Trophoblast cell (in vitro differentiated cells and primary cell): ENCODE measurements around the gene ZNF629.
A peak's percentile ranks its signal among the peaks of the same experiment; 100 is the strongest.

Source experiments
- DNase-seq, 2 donors: peaks; one replicate each; pipeline ENCODE4 v3.0.0-alpha.2; 2016
- H2AFZ ChIP-seq: 2 replicates; pipeline ENCODE4 v1.6.1; 2013; ENCODE audit warnings: low read length, moderate library complexity, mild to moderate bottlenecking; ENCODE audit not compliant: insufficient read depth, poor library complexity
- H2AK5ac ChIP-seq: 2 replicates; pipeline ENCODE4 v1.6.1; 2013; ENCODE audit warnings: mild to moderate bottlenecking, low read length
- H2BK120ac ChIP-seq: 2 replicates; pipeline ENCODE4 v1.6.1; 2013; ENCODE audit warnings: low read length, mild to moderate bottlenecking, moderate library complexity; ENCODE audit not compliant: insufficient read depth, poor library complexity
- H2BK12ac ChIP-seq: 2 replicates; pipeline ENCODE4 v1.6.1; 2013; ENCODE audit warnings: mild to moderate bottlenecking, low read length, moderate library complexity
- H2BK5ac ChIP-seq: 2 replicates; pipeline ENCODE4 v1.6.1; 2013; ENCODE audit warnings: low read length, low read depth, moderate library complexity, mild to moderate bottlenecking; ENCODE audit not compliant: poor library complexity
- H3K14ac ChIP-seq: 2 replicates; pipeline ENCODE4 v1.6.1; 2013; ENCODE audit warnings: mild to moderate bottlenecking, low read length
- H3K18ac ChIP-seq: 2 replicates; pipeline ENCODE4 v1.6.1; 2013; ENCODE audit warnings: mild to moderate bottlenecking, low read length
- H3K23ac ChIP-seq: 2 replicates; pipeline ENCODE4 v1.6.1; 2013; ENCODE audit warnings: low read length
- H3K27ac ChIP-seq: 2 replicates; pipeline ENCODE4 v1.5.1; 2013; ENCODE audit warnings: low read depth, mild to moderate bottlenecking, inconsistent platforms, low read length, moderate library complexity
- H3K27me3 ChIP-seq: 2 replicates; pipeline ENCODE4 v1.6.1; 2013; ENCODE audit warnings: inconsistent platforms, mild to moderate bottlenecking, low read length, moderate library complexity; ENCODE audit not compliant: insufficient read depth
- H3K36me3 ChIP-seq, 2 experiments: 1 replicate in 1 of 2; 2 replicates in 1 of 2; pipeline ENCODE4 v1.6.1; 2013; ENCODE audit warnings: low read length in 2 of 2, mild to moderate bottlenecking in 2 of 2, moderate library complexity in 1 of 2; ENCODE audit not compliant: insufficient read depth in 2 of 2, control insufficient read depth in 1 of 2
- H3K4ac ChIP-seq: 2 replicates; pipeline ENCODE4 v1.6.1; 2013; ENCODE audit warnings: low read depth, mild to moderate bottlenecking, low read length, moderate library complexity
- H3K4me1 ChIP-seq, 2 experiments: 1 replicate in 1 of 2; 2 replicates in 1 of 2; pipeline ENCODE4 v1.6.1; 2013; ENCODE audit warnings: low read length in 2 of 2, mild to moderate bottlenecking in 2 of 2, moderate library complexity in 1 of 2; ENCODE audit not compliant: insufficient read depth in 2 of 2, control insufficient read depth in 1 of 2
- H3K4me2 ChIP-seq: 2 replicates; pipeline ENCODE4 v1.6.1; 2013; ENCODE audit warnings: inconsistent platforms, mild to moderate bottlenecking, low read length, moderate library complexity
- H3K4me3 ChIP-seq: 2 replicates; pipeline ENCODE4 v1.5.1; 2013; ENCODE audit warnings: mild to moderate bottlenecking, low read depth, low read length, inconsistent platforms
- H3K79me1 ChIP-seq: one replicate; pipeline ENCODE4 v1.6.1; 2013; ENCODE audit warnings: low read length
- H3K79me2 ChIP-seq: 2 replicates; pipeline ENCODE4 v1.6.1; 2013; ENCODE audit warnings: low read length, mild to moderate bottlenecking; ENCODE audit not compliant: control insufficient read depth, insufficient read depth, poor library complexity
- H3K9ac ChIP-seq: 2 replicates; pipeline ENCODE4 v1.6.1; 2013; ENCODE audit warnings: mild to moderate bottlenecking, low read length
- H3K9me3 ChIP-seq: 2 replicates; pipeline ENCODE4 v1.6.1; 2013; ENCODE audit warnings: low read depth, mild to moderate bottlenecking, control low read depth, inconsistent platforms, low read length; ENCODE audit not compliant: insufficient read depth
- H4K12ac ChIP-seq: 2 replicates; pipeline ENCODE4 v1.6.1; 2013; ENCODE audit warnings: low read depth, mild to moderate bottlenecking, low read length, moderate library complexity
- H4K8ac ChIP-seq: 2 replicates; pipeline ENCODE4 v1.6.1; 2013; ENCODE audit warnings: low read depth, mild to moderate bottlenecking, low read length, moderate library complexity
- H4K91ac ChIP-seq: one replicate; pipeline ENCODE4 v1.6.1; 2013; ENCODE audit warnings: low read depth, mild to moderate bottlenecking, low read length, moderate library complexity
- WGBS: extraction: QIAGEN DNeasy Blood & Tissue Kit; methylation state at CpG from one replicate; pipeline ENCODE4 v1.1.7; 2013; ENCODE audit warnings: missing lambda C conversion rate; ENCODE audit not compliant: insufficient read length, insufficient coverage; ENCODE audit errors: extremely low coverage; 5-methylcytosine and 5-hydroxymethylcytosine counted together

Gene ZNF629

DNA sequence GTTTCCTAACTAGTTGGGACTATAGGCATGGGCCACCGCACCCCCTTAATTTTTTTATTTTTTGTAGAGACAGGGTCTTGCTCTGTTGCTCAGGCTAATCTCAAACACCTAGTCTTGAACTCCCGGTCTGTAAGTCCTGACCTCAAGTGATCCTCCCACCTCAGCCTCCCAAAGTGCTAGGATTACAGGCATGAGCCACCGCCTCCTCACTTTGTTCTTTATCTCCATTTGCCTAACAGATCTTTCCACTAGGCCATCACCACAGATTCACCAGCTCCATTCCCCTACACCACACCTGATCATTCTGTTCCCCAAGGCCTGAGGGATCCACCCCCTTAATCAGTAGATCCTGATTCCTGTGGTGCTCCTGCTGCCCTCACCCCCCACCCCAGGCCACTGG lies 7.6 kb upstream of the ZNF629 start:
- H3K23ac ChIP-seq, result no peak overlapping the region
- H3K9me3 ChIP-seq, result no peaks in the 10 kb centered on the region
- no peaks in the 10 kb centered on the region for H3K27me3 ChIP-seq
- no peak overlapping the region for H2BK5ac ChIP-seq
- no peak overlapping the region for H3K9ac ChIP-seq
- H3K79me1 ChIP-seq, result no peaks in the 10 kb centered on the region
- no peak overlapping the region for H3K4ac ChIP-seq
- WGBS, result no CpG with 5 or more reads among the region's 3 CpGs
- H3K4me2 ChIP-seq, result no peak overlapping the region
- no peaks in the 10 kb centered on the region for H3K4me1 ChIP-seq
- no peak overlapping the region for H3K18ac ChIP-seq
- DNase-seq, result no peak
- no peaks in the 10 kb centered on the region for H3K36me3 ChIP-seq
- H3K79me2 ChIP-seq, result no peaks in the 10 kb centered on the region
- H2AFZ ChIP-seq, result no peak overlapping the region
- no peak overlapping the region for H4K12ac ChIP-seq
- H2BK120ac ChIP-seq, result no peak overlapping the region
- no peak overlapping the region for H3K14ac ChIP-seq
- H3K27ac ChIP-seq, result no peak overlapping the region
- H4K91ac ChIP-seq, result no peak overlapping the region
- no peak overlapping the region for H2AK5ac ChIP-seq
- H2BK12ac ChIP-seq, result no peak overlapping the region
- H4K8ac ChIP-seq, result no peak overlapping the region
- H3K4me3 ChIP-seq, result no peak overlapping the region

DNA sequence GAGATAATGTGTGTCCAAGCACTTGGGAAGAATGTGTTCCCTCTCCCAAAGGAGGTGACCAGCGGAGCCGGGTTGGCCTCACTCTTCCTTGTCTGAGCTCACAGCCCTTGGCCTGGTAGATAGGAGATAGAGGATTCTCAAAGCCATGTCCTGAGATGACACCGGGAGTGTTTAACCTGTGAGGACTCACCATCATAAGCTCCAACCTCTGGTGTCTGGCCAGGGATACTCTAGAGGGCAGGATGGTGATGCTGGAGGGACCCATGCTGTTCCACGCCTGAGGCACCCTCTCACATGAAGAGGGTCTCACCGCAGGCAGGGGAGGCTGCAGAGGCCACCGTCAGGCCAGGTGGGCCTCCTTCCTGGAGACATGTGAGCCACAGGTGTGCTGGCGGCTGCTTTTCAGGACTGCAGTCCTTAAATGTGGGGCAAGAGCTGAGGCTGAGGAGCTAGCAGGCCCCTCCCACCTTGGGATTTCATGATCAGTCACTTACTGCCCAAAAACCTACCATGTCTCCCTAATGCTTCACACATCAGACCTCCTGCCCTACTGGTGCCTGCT lies 6.6 kb upstream of the ZNF629 start:
- H2AK5ac ChIP-seq, result no peak overlapping the region
- no peaks in the 10 kb centered on the region for H3K36me3 ChIP-seq
- no peak overlapping the region for H4K8ac ChIP-seq
- no peak overlapping the region for H3K9ac ChIP-seq
- no peak overlapping the region for H3K27ac ChIP-seq
- no peaks in the 10 kb centered on the region for H3K4me1 ChIP-seq
- no peak overlapping the region for H2AFZ ChIP-seq
- H3K79me1 ChIP-seq, result no peaks in the 10 kb centered on the region
- no peak overlapping the region for H3K14ac ChIP-seq
- no peak overlapping the region for H4K12ac ChIP-seq
- no peak overlapping the region for H2BK5ac ChIP-seq
- H3K18ac ChIP-seq, result no peak overlapping the region
- H3K4me3 ChIP-seq, result no peak overlapping the region
- H3K9me3 ChIP-seq, result no peaks in the 10 kb centered on the region
- H3K79me2 ChIP-seq, result no peaks in the 10 kb centered on the region
- WGBS, result no CpG with 5 or more reads among the region's 7 CpGs
- H3K4ac ChIP-seq, result no peak overlapping the region
- H3K4me2 ChIP-seq, result no peak overlapping the region
- H2BK120ac ChIP-seq, result no peak overlapping the region
- H4K91ac ChIP-seq, result no peak overlapping the region
- DNase-seq, result no peak
- no peaks in the 10 kb centered on the region for H3K27me3 ChIP-seq
- no peak overlapping the region for H3K23ac ChIP-seq
- H2BK12ac ChIP-seq, result no peak overlapping the region

DNA sequence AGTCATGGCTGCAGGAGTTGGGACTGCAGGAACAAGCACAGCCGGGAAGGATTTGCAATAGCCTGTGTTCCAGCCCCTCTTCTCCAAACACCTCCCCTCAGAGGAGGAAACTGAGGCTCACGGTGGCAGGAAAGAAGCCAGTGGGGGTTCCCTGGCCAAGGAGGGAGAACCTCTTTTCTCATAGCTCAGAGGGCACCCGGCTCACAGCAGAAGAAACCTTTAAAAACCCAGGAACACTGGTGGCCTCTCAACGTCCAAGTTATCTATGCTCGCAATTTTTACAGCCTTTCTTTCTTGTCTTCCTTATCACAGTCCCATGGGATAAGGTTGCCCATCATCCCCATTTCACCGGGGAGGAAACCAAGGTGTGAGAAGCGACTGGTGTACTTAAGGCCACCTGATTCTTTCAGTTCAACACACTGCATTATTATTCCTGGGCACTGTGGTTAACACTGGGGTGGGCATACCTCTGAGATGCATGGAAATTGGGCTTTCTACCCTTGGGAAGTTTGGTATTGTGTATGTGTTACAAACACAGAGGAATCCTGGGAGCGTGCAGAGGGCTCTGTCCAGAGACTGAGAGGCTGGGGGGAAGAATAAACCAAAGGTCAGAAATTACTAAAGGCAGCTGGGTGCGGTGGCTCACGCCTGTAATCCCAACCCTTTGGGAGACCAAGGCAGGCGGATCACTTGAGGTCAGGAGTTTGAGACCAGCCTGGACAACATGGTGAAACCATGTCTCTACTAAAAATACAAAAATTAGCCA lies 791 bp upstream of the ZNF629 start:
- H3K27ac ChIP-seq, result no peak overlapping the region
- H2AFZ ChIP-seq, result peak overlapping the region; percentile 95
- H3K4me1 ChIP-seq, result peaks cover 4 to 7% of the 10 kb centered on the region in 2 experiments
- peak overlapping the region; percentile 70 for H3K4me2 ChIP-seq
- H4K8ac ChIP-seq, result peak overlapping the region; percentile 95
- no peak overlapping the region for H3K4ac ChIP-seq
- peak overlapping the region; percentile 25 for H2BK12ac ChIP-seq
- H4K12ac ChIP-seq, result peak overlapping the region; percentile 99
- H3K79me1 ChIP-seq, result peaks cover 12% of the 10 kb centered on the region
- peak overlapping the region; percentile 98 for H3K9ac ChIP-seq
- H4K91ac ChIP-seq, result peak overlapping the region; percentile 93
- peak in 1 of 2 donors; percentile 17 for DNase-seq
- H3K18ac ChIP-seq, result peak overlapping the region; percentile 0
- WGBS, result no CpG with 5 or more reads among the region's 11 CpGs
- peaks cover 5% of the 10 kb centered on the region for H3K79me2 ChIP-seq
- H2BK5ac ChIP-seq, result no peak overlapping the region
- H2BK120ac ChIP-seq, result peak overlapping the region; percentile 90
- no peaks in the 10 kb centered on the region for H3K27me3 ChIP-seq
- no peaks in the 10 kb centered on the region for H3K9me3 ChIP-seq
- peak overlapping the region; percentile 96 for H3K4me3 ChIP-seq
- H2AK5ac ChIP-seq, result peak overlapping the region; percentile 19
- peak overlapping the region; percentile 88 for H3K14ac ChIP-seq
- no peak overlapping the region for H3K23ac ChIP-seq
- H3K36me3 ChIP-seq, result peaks cover 19 to 21% of the 10 kb centered on the region in 2 experiments

DNA sequence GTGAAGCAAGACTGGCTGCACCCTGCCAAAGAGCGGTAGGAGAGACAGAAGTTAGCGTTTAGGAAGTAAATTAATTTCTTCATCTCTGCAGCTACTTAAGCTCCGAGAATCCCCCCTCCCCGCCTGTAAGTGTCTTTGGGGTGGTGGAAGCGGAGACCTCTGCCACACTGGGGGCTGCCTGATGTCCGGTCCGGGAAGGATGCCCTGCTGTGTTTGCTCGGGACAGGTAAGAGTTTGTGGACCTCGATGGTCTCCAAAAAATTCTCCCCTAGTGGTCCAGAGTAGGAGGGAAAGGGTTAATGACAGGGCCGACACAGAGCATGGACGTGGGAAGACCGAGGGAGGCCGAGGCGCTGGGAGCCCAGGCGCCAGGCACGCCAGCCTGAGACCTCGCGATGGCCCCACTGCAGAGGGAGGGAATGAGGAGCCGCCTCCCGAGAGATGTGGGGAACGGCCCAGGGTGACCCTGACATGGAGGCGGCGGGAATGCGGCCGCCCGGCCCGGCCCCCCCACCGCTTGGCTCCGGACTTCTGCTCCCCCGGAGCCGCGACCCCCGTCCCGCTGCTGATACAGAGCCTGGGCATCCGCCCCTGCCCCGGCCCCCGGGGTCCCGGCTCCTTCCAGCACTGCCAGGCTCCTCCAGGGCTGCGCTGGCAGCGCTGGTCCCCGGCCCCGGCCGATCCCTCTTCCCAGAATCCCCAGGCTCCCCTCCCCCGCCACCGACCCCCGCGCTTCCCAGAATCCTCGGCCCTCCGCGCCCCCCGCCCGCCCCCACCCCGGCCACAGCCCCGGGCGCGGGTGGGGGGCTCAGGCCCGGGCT lies 680 bp downstream of the ZNF629 start:
- H2BK5ac ChIP-seq, result no peak overlapping the region
- H4K8ac ChIP-seq, result peak overlapping the region; percentile 95
- peak overlapping the region; percentile 86 for H3K9ac ChIP-seq
- no peaks in the 10 kb centered on the region for H3K27me3 ChIP-seq
- WGBS, result no CpG with 5 or more reads among the region's 57 CpGs
- no peak overlapping the region for H2AFZ ChIP-seq
- H4K12ac ChIP-seq, result peak overlapping the region; percentile 99
- H2BK12ac ChIP-seq, result no peak overlapping the region
- peak overlapping the region; percentile 96 for H3K4me3 ChIP-seq
- peak overlapping the region; percentile 21 for H3K4ac ChIP-seq
- H4K91ac ChIP-seq, result peak overlapping the region; percentile 93
- peak overlapping the region; percentile 27 for H2BK120ac ChIP-seq
- H3K36me3 ChIP-seq, result peaks cover 32 to 35% of the 10 kb centered on the region in 2 experiments
- H2AK5ac ChIP-seq, result peak overlapping the region; percentile 57
- H3K4me2 ChIP-seq, result peak overlapping the region; percentile 88
- DNase-seq, result peak in 1 of 2 donors; percentile 45
- H3K79me2 ChIP-seq, result peaks cover 5% of the 10 kb centered on the region
- H3K4me1 ChIP-seq, result peaks cover 4 to 7% of the 10 kb centered on the region in 2 experiments
- H3K79me1 ChIP-seq, result peaks cover 12% of the 10 kb centered on the region
- H3K27ac ChIP-seq, result peak overlapping the region; percentile 23
- peak overlapping the region; percentile 88 for H3K14ac ChIP-seq
- peak overlapping the region; percentile 4 for H3K18ac ChIP-seq
- no peak overlapping the region for H3K23ac ChIP-seq
- no peaks in the 10 kb centered on the region for H3K9me3 ChIP-seq
